HL-60/S4 treated with retinoic acid at 250 ng/mL for 4 days and 3 days (cell line): ENCODE results near the gene TUBA4B.

Experiments used
- in situ Hi-C: fragments of 300-500 bp; cut with MboI; formaldehyde crosslinking; loops from 2 replicates; pipeline ENCODE4 v1.7.0; 2022; ENCODE audit warnings: low sequenced_read_pairs

Gene TUBA4B

GRCh38 chr2:219289537-219290361 is 36.7 kb downstream of the TUBA4B start:
- in situ Hi-C loops, result no loop called here

GRCh38 chr2:219290381-219291171 is 37.5 kb downstream of the TUBA4B start:
- in situ Hi-C loops, result no loop called here

GRCh38 chr2:219291394-219291793 is 38.4 kb downstream of the TUBA4B start:
- in situ Hi-C loops, result no loop called here

GRCh38 chr2:219291910-219292490 is 39.0 kb downstream of the TUBA4B start:
- in situ Hi-C loops, result no loop called here

- in situ Hi-C loops, result no loop called here
Measured at GRCh38 chr2:219292616-219293015, 39.6 kb downstream of the TUBA4B start.

GRCh38 chr2:219293736-219294231 is 40.7 kb downstream of the TUBA4B start:
- in situ Hi-C loops, result no loop called here

- in situ Hi-C loops, result no loop called here
Measured at GRCh38 chr2:219294356-219295351, 41.6 kb downstream of the TUBA4B start.

GRCh38 chr2:219296142-219296541 is 43.1 kb downstream of the TUBA4B start:
- in situ Hi-C loops, result no loop called here

- in situ Hi-C loops, result no loop called here
Measured at GRCh38 chr2:219296631-219297391, 43.8 kb downstream of the TUBA4B start.

- in situ Hi-C loops, result no loop called here
Measured at GRCh38 chr2:219297766-219298456, 44.9 kb downstream of the TUBA4B start.

GRCh38 chr2:219298759-219299371 is 45.8 kb downstream of the TUBA4B start:
- in situ Hi-C loops, result no loop called here

GRCh38 chr2:219299372-219299760 is 46.3 kb downstream of the TUBA4B start:
- in situ Hi-C loops, result no loop called here

- in situ Hi-C loops, result loop anchor here (25.0 kb wide), 1 partner anchor 263 kb away; the partner anchor contains the start of gene CFAP65
Measured at GRCh38 chr2:219300022-219300421, 47.0 kb downstream of the TUBA4B start.

GRCh38 chr2:219302412-219302968 is 49.4 kb downstream of the TUBA4B start:
- in situ Hi-C loops, result loop anchor here (25.0 kb wide), 1 partner anchor 265 kb away; the partner anchor contains the start of gene CFAP65

GRCh38 chr2:219304223-219304622 is 51.2 kb downstream of the TUBA4B start:
- in situ Hi-C loops, result loop anchor here (25.0 kb wide), 1 partner anchor 267 kb away; the partner anchor contains the start of gene CFAP65

- in situ Hi-C loops, result loop anchor here (25.0 kb wide), 1 partner anchor 269 kb away; the partner anchor contains the start of gene CFAP65
Measured at GRCh38 chr2:219306047-219306446, 53.0 kb downstream of the TUBA4B start.

GRCh38 chr2:219308142-219309101 is 55.4 kb downstream of the TUBA4B start:
- in situ Hi-C loops, result loop anchor here (25.0 kb wide), 1 partner anchor 271 kb away; the partner anchor contains the start of gene CFAP65
